KOPT-K1 (cell line): ENCODE data around the gene LARGE1.

Experiments used
- H3K27ac ChIP-seq: fragments of 200-600 bp; sonication (generic); 2 replicates; pipeline ENCODE4 v1.5.1; 2016; ENCODE audit warnings: antibody characterized with exemption, mild to moderate bottlenecking, low read depth, low read length; ENCODE audit not compliant: poor library complexity, severe bottlenecking
- H3K36me3 ChIP-seq: fragments of 200-600 bp; sonication (generic); 2 replicates; pipeline ENCODE4 v1.5.1; 2017; ENCODE audit warnings: antibody characterized with exemption, mild to moderate bottlenecking, low read length, moderate library complexity; ENCODE audit not compliant: insufficient read depth
- H3K9me3 ChIP-seq: fragments of 200-600 bp; sonication (generic); 2 replicates; pipeline ENCODE4 v1.5.1; 2017; ENCODE audit warnings: antibody characterized with exemption, low read length, mild to moderate bottlenecking; ENCODE audit not compliant: insufficient read depth, poor library complexity, severe bottlenecking

Gene LARGE1

DNA sequence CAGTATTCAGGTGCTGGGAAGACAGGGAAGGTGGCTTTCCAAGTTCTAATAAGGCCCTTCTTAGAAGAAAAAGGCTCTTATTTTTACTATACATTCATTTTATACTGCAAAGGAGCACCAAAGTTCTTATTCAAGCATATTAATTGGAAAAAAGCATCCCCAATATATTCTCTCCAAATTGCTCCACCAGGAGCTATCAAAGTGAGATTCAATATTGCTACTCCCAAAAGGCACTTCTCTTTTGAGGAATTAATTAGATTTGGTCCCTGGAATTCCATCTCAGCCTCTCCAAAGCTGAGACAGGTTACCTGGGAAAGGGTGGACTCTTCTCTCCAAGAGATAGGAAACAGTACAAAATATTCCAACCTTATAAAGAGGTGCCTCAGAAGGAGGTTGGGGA lies 134.1 kb downstream of the LARGE1 start:
- Histone ChIP-seq H3K9me3 (peaks cover 29% of the 10 kb centered on the region), H3K36me3 (no peaks in the 10 kb centered on the region), H3K27ac (no peak overlapping the region)

DNA sequence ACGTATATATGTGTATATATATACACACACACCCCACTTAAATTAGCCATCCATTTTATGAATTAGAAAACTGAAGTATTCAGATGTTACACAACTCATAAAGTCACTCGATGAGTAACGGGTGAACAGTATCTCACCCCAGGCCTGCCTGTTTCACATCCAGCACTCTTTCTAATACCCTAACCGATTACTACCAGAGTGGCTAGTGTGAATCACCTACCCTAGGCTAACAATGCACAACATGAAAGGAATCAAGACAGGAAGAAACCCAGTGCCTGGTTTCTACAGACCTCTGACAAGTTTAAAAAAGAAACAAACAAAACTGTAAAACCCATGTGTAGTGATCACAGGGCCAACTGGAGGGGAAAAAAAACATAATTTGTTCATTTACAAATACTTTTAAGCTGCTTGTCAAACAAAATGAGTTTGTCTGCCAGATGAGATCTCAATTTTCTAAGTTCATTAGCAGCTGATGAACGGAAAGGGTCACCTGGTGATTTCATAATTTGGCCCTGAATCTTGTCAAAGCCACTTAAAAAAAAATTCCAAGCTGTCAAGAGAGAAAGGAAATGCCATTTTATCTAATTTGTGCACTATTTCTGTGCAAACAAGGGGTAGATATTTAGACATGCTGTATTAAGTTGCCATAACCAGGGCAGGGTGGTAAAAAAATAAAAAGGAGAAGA lies 134.8 kb downstream of the LARGE1 start:
- H3K27ac ChIP-seq: no peak overlapping the region

DNA sequence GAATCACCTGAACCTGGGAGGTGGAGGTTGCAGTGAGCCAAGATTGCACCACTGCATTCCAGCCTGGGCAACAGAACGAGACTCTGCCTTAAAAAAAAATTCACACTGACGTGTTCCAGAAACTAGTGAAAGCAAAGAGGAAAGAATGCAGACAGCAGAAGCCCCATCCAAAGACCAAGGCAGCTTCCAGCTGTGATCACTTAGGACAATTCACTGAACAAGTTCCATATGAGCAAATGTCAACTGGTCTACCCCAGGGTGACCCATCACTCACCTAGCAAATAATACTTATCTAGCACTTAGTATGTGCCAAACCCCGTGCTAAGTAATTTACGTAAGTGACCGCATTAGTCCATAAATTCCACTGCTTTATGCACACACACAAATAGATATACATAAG lies 138.9 kb downstream of the LARGE1 start:
- H3K27ac ChIP-seq: no peak overlapping the region
- no peaks in the 10 kb centered on the region for H3K36me3 ChIP-seq
- no peaks in the 10 kb centered on the region for H3K9me3 ChIP-seq

More for the DNA sequence above, 134.8 kb downstream of the LARGE1 start:
- no peaks in the 10 kb centered on the region for H3K36me3 ChIP-seq
- H3K9me3 ChIP-seq: peaks cover 29% of the 10 kb centered on the region

DNA sequence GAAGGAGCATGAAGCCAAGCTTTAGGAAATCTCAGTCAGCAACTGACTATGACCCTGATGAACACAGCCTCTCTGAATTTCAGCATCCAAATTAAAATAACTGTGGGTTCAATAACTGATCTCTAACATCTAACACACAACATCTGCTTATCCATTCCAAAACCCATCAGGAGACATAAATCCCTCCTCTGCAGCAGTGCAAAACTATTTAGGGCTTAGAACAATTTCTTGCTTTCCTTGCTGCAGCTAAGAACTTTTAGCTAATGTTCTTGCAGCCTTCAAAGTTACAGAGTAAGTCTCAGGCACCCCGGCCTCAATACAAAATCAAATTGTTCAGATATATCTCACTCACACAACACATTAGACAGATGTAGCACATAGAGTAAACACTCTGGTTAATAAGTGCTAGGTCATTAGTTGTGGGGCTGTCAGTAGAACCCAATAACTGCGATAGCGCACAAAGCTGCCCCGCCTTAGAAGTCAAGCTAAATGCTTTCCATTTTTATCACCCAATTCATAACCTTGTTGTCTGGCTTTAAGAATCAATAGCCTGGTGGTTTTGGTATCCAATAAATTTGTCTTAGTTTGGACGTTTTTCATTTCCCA lies 139.6 kb downstream of the LARGE1 start:
- H3K27ac ChIP-seq: no peak overlapping the region
- H3K36me3 ChIP-seq: no peaks in the 10 kb centered on the region
- H3K9me3 ChIP-seq: no peaks in the 10 kb centered on the region

DNA sequence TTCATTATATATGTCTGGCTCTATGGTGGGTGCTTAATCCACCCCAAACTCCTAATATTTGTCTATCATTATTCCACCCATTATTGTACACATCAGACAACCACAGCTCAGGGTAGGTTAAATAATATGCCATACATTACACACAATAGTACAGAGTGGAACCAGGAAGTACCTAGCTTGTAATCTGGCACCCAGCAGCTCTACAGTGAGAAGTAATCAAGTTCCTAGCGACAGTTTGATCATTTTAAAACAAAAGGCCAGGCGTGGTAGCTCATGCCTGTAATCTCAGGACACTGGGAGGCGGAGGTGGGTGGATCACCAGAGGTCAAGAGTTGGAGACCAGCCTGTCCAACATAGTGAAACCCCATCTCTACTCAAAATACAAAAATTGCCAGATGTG lies 141.0 kb downstream of the LARGE1 start:
- Histone ChIP-seq H3K36me3 (no peaks in the 10 kb centered on the region), H3K27ac (no peak overlapping the region), H3K9me3 (no peaks in the 10 kb centered on the region)

DNA sequence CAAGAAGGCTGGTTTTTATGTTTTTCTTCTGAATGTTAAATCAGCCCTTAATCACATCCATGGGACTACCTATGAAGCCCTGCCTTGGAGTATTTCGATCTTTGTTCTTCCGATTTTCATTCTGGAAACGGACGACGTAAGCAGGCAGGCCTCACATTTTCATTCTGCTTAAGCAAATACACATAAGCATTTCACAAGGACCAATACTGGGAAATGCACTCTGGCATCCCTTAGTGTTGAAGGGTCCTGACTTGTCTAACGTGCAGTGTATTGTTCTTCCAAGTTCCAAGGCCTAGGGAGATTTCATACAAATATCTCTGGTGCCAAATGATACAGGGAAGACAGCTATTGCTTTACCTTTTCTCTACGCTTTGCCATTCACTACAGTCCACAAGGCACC lies 143.8 kb downstream of the LARGE1 start:
- no peak overlapping the region for H3K27ac ChIP-seq
- no peaks in the 10 kb centered on the region for H3K36me3 ChIP-seq
- no peaks in the 10 kb centered on the region for H3K9me3 ChIP-seq

DNA sequence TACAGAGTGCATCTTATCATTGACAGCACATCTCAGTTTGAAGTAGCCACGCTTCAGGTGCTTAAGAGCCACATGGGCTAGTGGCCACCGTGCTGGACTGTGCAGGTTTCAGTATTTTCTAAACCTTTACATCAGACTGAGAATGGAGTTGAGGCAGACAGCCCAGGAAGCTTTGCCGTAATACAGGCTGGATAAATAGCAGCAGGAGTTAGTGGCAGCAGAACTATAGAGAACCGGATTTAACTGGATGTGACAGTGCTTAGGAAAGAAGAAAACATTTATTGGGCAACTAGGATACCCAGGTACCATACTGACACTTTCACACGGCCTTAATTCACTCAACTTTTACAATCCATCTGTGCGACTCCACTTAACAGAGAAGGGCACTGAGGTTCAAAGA lies 145.5 kb downstream of the LARGE1 start:
- no peaks in the 10 kb centered on the region for H3K36me3 ChIP-seq

DNA sequence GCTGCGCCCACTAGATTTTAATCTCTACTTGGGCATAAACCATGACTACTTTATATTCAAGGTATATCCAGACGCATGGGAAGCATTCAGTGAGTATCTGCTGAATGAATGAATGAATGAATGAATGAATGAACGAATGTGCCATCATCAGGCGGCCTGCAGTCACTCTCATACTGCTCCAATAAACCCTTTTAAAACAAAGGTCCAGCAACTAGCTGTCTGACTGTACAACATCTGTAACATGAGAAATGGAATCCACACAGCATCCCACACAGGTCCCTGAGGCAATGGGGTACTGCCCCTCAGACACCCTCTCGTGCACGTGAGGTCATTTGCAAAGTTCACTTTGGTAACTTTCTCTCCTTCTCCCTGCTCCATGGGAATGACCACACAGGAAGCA lies 147.5 kb downstream of the LARGE1 start:
- Histone ChIP-seq H3K9me3 (no peaks in the 10 kb centered on the region), H3K36me3 (no peaks in the 10 kb centered on the region), H3K27ac (no peak overlapping the region)

More for the DNA sequence above, 145.5 kb downstream of the LARGE1 start:
- H3K27ac ChIP-seq: no peak overlapping the region
- no peaks in the 10 kb centered on the region for H3K9me3 ChIP-seq

DNA sequence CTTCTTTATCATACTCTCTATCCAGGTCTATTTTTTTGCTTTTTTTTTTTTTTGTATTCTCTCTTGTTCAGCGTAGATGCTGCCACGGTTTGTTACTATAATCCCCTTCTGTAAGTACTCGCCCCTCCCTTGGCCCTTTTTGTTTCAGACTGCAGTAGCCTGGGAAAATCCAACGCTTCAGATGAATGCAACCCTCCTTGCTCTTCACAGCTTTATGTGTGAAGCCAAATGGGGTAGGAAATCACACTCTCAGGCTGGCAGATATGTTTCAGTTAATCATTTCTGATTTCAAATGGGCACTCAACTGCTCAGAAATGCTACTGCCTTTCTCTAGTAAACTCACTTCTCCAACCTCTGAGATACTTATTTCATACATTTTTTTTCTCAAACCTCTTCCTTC lies 149.1 kb downstream of the LARGE1 start:
- no peaks in the 10 kb centered on the region for H3K9me3 ChIP-seq
- no peaks in the 10 kb centered on the region for H3K36me3 ChIP-seq
- H3K27ac ChIP-seq: no peak overlapping the region

DNA sequence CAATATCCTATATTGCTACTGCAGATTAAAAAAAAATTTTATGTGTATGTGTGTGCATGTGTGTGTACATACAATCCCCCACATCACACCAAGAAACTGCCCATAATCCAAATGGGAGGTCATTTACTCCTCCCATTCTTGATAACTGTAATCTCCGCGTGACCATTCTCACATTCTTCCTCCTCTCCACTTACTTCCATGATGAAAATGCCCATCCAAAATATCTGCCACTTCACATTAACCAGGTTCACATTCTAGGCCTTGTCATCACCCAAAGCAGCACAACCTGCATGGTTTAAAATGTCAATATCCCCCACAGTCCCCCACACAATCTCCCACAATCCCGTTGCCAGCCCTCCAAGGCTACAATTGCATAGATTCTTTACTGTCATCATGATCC lies 149.6 kb downstream of the LARGE1 start:
- H3K36me3 ChIP-seq: no peaks in the 10 kb centered on the region
- no peaks in the 10 kb centered on the region for H3K9me3 ChIP-seq
- no peak overlapping the region for H3K27ac ChIP-seq

DNA sequence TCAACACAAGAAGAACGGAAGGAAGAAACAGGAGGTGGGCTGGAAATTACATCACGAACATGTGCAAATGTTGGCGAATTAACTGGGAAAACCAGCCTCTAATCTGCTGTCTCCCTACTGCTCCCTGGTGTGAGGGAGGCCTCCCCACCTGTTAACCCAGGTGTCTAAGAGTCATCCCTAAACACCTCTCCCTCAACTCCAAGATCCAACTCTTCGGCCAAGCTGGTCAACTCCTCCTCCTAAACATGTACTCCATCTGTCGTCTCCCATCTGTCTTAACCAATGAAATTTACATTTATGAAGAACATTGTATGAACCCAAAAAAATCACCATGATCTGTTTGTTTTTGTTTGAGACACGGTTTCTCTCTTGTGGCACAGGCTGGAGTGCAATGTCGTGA lies 154.2 kb downstream of the LARGE1 start:
- H3K27ac ChIP-seq: no peak overlapping the region
- no peaks in the 10 kb centered on the region for H3K9me3 ChIP-seq
- H3K36me3 ChIP-seq: no peaks in the 10 kb centered on the region

DNA sequence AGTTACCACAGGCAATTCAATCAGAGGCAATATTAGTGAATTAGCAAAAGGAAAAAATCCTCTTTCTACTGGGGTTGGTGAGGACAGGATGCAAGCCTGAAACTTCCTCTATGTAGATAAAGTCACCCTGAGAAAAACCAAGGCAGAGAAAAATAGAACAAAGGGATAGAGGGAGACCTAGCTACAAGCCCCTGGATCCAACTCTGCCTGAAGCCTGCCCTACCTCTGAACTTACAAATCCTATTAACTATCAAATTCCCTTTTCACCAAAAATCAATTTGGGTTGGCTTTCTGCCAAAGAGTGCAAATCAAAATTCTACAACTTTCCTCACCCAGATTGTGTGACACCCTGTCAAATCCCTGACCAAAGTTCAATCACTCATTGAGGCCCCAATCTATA lies 161.3 kb downstream of the LARGE1 start:
- Histone ChIP-seq H3K9me3 (peaks cover 4% of the 10 kb centered on the region), H3K27ac (no peak overlapping the region), H3K36me3 (no peaks in the 10 kb centered on the region)

DNA sequence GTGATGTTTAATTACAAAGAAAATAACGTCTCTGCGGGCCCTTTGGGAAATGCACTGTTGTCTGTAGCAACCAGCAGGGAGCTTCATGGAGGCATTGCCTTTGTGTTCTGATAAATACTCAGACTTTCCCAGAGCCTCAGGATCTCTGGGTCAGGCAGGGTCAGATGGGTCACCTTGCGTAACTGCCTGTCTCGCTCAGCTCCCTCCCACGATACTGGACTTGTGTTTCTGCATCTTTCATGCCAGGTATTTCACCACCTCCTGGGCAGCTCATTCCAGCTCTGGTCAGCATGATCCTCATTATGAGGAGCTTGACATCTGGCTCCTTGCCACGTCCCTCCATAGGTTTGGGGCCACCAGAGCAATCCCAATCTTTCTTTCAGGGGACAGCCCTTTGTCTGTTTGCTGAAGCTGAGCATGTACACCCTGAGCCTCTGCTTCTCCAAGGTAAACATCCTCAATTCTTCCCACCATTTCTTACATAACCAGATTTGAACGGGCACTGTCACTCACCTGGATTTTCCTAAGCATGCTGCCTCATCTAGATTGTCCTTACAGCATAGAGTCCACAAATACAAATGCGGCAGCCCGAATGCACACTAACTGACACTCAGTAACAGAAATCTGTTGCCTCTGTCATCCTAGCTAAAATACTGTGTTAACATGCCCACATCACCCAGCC lies 162.3 kb downstream of the LARGE1 start:
- H3K27ac ChIP-seq: no peak overlapping the region
- H3K36me3 ChIP-seq: no peaks in the 10 kb centered on the region

DNA sequence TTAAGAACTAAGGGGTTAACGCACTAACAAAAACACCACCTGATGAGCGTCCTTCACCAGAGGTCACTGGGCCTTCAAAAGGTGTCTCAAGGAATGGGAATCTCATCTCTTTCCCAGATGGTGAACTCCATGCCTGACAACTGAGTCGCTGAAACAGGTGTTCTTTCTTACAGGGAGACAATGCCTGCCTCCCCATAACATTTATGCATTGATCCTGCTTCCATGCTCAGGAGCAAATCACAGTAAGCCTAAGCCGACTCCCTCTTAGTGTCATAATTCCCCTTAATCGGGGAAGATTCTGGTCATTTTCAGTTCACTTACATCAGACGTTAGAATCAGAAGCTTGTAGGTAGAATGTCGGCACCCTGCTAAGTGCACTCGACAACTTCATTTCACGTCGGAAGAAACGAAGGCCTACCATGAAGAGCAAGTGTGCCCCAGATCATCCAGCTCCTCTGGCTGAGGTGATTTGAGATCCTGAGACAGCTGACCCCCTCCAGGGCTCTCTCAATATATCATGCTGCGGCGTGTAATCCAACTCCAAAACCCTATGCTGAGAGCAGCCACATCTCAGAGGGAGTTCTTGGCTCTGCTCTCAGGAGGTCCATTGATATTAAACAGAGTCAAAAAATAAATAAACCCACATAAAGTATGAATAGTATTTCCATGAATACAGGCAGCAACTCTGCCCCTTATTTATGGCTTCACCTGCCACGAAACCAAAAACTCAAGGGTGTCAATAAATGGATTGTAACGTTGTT lies 163.1 kb downstream of the LARGE1 start:
- no peak overlapping the region for H3K27ac ChIP-seq
- peaks cover 4% of the 10 kb centered on the region for H3K9me3 ChIP-seq
- no peaks in the 10 kb centered on the region for H3K36me3 ChIP-seq

More for the DNA sequence above, 162.3 kb downstream of the LARGE1 start:
- H3K9me3 ChIP-seq: peaks cover 4% of the 10 kb centered on the region

DNA sequence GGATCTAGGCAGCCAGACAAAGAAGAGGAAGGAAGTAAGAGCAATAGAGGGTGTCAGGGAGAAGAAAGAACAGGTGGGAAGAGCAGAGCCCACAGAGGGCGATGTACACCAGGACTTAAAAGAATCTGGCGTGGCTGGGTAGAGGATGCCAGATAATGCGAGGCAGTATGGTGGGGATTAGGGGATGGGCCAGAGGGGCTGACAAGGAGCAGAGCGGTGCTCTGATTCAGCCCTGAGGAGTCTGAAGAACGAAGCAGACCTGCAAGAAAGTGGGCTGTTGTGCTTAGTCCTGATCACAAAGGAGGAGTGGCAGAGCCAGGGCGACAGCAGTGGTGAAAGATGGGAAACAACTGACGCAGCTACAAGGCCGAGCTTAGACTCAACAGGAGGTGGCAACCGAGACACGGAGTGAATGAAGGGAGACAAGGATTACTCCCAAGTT lies 163.7 kb downstream of the LARGE1 start:
- Histone ChIP-seq H3K27ac (no peak overlapping the region), H3K36me3 (no peaks in the 10 kb centered on the region), H3K9me3 (peaks cover 4% of the 10 kb centered on the region)
